HG02798 (cell line): ENCODE measurements around the gene ATP5PD.
A peak's percentile ranks its signal among the peaks of the same experiment; 100 is the strongest.

ENCODE experiments used
- ATAC-seq: cut with Tn5 transposase; IDR thresholded peaks from one replicate; pipeline ENCODE4 v1.9.1; 2021; ENCODE audit warnings: mild to moderate bottlenecking; ENCODE audit not compliant: unreplicated experiment, poor library complexity

ATP5PD gene

GRCh38 chr17:75046407-75047289, at the start of gene ATP5PD, which contains the start of gene KCTD2:
TSS of gene ATP5PD (minus strand) at chr17:75046969. CDS start at chr17:75042650, 4,319 bp downstream.
TSS of gene KCTD2 (plus strand) at chr17:75047225. CDS start at chr17:75047251, 26 bp downstream.
- peak; percentile 97 for ATAC-seq

DNA sequence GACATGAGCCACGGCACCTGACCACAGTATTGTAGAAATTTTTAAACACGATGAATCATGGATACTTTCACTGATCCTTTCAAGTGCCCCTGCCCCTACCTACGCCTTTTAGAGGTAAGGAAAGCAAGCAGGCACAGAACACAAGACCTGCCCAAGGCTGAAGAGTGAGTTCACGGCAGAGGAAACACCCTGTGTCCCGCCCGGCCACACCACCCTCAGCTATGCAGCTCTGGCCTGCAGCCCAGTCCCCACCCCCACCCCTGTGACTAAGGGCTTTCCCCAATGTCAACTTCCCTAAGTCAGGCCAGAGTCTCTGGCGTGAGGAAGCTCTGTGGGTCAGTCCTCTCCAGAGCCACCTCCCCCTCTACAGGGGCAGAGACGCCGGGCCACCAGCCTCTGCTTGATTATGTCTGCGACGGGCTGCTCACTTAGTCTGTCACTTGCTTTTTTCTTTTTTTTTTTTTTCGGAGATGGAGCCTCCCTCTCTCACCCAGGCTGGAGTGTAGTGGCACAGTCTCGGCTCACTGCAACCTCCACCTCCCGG, 49.4 kb upstream of the ATP5PD start:
- no peak for ATAC-seq

GRCh38 chr17:75094871-75095399, 48.2 kb upstream of the ATP5PD start:
- no peak for ATAC-seq

- ATAC-seq: no peak
Measured at GRCh38 chr17:75093548-75094158, 46.9 kb upstream of the ATP5PD start.

- ATAC-seq: no peak
Measured at GRCh38 chr17:75091855-75092327, 45.1 kb upstream of the ATP5PD start.

- ATAC-seq: no peak
Measured at GRCh38 chr17:75090871-75091854, 44.4 kb upstream of the ATP5PD start.

GRCh38 chr17:75088465-75089417, 42.0 kb upstream of the ATP5PD start:
- ATAC-seq: no peak

DNA sequence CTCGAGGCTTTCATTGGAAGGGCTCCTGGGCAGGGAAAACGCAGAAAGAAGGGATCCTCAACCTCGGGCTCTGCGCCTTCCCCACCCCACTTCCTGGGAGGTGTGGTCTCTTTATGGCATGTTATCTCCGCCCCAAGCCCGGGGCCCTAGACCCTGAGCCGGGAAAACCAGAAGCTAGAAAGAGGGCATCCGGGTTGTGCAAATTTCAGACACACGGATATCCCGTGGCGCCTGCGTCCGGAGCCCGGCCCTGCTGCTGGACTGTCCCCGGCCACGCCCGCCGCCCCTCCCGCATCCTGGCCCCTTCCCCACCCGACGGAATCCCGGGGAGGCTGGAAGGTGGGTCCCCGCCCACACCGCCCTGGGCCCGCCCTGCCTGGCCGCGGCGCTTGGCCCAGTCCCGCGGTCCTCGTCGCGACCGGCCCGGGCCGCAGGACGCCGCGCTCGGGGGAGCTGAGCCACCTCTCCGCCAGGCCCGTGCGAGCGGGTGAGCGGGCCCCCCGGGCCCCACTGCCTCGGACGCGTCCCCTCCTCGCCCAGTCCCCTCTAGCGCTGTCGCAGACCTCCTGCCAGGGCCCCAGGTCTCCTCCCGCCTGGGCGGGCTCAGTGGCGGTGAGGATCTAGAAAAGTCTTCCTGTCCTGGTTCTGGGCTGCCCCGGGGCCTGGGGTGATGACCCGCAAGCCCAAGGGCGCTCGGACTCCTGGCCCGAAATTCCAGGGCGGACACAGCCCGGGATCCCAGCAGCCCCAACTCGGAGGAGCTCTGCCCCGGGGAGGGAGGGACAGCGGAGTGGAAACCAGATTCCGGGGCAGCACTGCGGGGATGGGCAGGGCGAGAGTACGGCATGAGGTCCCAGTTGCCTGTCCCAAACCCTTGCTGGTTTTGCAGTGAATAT, 41.0 kb upstream of the ATP5PD start, which contains the start of gene SLC16A5:
TSS of gene SLC16A5 (plus strand) at position 397 of the 896 bp plus-strand sequence. CDS start 5,683 bp downstream, outside the sequence.
- peak; percentile 56 for ATAC-seq

DNA sequence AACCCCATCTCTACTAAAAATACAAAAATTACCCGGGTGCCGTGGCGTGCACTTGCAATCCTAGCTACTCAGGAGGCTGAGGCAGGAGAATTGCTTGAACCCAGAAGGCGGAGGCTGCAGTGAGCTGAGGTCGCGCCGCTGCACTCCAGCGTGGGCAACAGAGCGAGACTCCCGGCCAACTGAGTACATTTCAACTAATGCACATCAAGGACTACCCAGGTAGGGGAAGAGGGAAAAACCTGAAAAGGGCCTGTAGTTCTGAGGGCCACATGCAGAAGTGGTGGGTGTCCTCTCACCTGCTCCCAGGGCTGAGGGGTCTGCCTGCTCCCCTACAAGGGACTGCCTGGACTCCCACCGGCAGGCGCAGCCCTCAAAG, 40.4 kb upstream of the ATP5PD start:
- ATAC-seq: no peak

- ATAC-seq: no peak
Measured at GRCh38 chr17:75086496-75087181, 39.9 kb upstream of the ATP5PD start.

- ATAC-seq: no peak
Measured at GRCh38 chr17:75084039-75084660, 37.4 kb upstream of the ATP5PD start.

DNA sequence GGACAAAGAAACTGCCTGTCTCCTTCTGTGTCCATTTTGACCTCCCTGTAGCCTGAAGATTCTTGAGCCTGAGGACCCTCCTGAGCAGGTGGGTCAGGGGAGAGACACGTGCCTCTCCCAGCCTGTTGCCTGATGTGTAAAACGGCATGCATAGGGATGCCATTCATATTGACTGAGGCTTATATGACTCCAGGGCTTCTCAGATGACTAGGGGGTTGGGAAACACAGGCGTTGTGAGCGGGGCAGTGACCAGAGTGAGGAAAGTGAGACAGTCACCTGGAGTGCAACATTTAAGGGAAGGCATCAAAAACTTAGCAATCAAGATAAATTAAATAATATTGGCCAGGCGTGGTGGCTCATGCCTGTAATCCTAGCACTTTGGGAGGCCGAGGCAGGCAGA, 35.9 kb upstream of the ATP5PD start:
- ATAC-seq: no peak

- ATAC-seq: no peak
Measured at GRCh38 chr17:75081611-75082540, 35.1 kb upstream of the ATP5PD start.

DNA sequence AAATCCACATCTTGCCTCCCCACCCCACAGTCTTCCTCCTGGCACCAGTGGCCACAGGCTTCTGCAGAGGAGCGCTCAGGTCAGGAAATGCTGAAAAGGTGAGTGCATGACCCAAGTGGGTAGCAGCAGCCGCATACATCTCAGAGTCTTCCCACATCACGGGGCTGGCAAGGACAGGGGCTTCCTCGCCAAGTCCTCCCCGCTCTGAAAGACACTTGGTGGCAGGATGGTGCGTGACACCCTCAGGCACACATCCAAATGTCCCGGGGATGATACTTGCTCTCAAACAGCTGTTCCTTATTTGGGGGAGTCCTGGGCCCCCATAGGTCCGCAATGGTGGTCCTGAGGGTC, 32.2 kb upstream of the ATP5PD start:
- ATAC-seq: no peak

DNA sequence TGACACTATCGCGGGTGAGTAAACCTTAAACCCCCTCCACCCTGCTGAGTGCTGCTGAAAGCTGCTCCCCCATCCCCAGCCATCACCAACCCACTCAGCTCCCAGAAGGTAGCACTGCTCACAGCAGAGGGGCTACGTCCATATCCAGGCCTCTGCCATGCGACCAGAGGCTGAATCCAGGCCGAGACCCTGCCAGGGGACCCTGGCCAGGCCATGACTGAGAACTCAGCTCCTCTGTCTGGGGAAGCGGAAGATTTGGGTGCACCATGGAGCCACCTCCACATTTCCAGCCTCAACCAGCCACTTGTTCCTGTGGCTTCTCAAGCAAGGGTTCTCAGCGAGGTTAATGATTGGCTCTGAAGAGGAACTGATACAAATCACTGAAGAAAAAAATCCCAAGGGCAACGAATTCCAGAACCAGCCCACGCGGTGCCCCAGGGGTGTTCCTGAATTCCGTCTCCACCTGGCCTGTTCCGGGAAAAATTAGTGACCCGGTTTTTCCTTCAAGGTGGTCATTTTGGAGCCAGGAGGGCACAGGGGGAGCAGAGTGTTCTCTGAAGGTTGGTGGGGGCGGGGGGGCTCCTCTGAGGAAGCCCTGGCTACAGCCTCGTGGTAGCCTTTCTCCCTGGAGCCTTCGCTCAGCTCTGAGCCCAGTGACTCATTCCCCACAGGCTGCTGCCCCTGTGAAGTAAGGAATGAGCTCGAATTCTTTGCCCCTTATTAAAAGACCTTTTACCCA, 31.7 kb upstream of the ATP5PD start:
- peak; percentile 32 for ATAC-seq
